ENCODE data around the gene BBOF1. TPM values are rescaled to one million over a fixed set of nuclear protein-coding genes. Genes with fewer than 3 reads are reported as not detected.

BBOF1 gene
- total and polyA plus RNA-seq, 9 of the 15 experiments (the other 6 are each of a cell fraction or from before 2014, with no cell fraction given) = 1.3 to 4.9 (median 4.2) TPM

DNA sequence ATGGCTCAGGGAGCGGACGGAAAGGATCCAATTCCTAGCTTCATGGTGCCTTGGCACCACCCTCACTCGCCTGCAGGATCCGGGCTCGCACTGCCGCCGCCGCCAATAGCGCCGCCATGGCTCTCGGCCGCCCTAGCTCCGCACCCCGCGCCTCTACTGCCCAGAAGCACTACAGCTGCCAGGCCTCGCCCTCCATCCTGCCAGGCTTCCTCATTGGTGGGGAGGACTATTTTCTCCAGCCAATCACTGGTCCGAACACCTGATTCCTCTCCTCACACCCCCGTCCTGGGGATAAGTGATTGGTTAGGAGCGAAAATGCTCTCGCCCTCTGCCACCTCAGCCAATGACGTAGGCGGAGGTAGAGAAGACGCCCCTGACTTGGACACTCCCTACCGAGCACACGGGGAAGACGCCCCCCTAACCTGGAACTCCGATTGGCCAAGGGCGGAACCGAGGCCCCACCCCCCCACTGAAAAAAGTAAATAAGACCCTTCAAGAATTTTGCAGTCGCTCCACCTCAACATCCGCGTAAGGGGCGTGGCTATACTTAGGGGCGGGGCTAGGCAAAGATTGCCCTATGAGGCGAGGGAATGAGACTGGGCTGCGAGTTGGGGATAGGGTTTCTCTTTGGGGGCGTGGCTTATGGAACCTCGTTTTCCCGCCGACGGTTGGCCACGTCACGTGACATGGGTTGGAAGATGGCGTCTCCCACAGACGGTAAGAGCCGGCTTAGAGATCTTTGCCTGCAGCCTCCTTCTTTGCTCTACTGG, 65.3 kb downstream of the BBOF1 start, which contains the start of the genes ALDH6A1 and LIN52 (continued):
- TF ChIP-seq, protein P1, sequence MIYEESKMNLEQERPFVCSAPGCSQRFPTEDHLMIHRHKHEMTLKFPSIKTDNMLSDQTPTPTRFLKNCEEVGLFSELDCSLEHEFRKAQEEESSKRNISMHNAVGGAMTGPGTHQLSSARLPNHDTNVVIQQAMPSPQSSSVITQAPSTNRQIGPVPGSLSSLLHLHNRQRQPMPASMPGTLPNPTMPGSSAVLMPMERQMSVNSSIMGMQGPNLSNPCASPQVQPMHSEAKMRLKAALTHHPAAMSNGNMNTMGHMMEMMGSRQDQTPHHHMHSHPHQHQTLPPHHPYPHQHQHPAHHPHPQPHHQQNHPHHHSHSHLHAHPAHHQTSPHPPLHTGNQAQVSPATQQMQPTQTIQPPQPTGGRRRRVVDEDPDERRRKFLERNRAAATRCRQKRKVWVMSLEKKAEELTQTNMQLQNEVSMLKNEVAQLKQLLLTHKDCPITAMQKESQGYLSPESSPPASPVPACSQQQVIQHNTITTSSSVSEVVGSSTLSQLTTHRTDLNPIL (CRISPR knock-in tag; IDR thresholded peaks at IDR 0.05) = no peak
- peak; percentile 24; the same call in 1 of the 2 replicates for TF ChIP-seq SREBF1 (IDR thresholded peaks at IDR 0.05; ENCODE audit: borderline replicate concordance, low read depth, low read length)
- TF ChIP-seq ZNF699 (CRISPR knock-in tag; IDR thresholded peaks at IDR 0.05; ENCODE audit: insufficient replicate concordance) = no peak
- peak; percentile 49; the same call in 1 of the 2 replicates for TF ChIP-seq NR2C1 (IDR thresholded peaks at IDR 0.05)
- no peak for TF ChIP-seq NR2C1 (tag; IDR thresholded peaks at IDR 0.05)
- TF ChIP-seq, protein P2, sequence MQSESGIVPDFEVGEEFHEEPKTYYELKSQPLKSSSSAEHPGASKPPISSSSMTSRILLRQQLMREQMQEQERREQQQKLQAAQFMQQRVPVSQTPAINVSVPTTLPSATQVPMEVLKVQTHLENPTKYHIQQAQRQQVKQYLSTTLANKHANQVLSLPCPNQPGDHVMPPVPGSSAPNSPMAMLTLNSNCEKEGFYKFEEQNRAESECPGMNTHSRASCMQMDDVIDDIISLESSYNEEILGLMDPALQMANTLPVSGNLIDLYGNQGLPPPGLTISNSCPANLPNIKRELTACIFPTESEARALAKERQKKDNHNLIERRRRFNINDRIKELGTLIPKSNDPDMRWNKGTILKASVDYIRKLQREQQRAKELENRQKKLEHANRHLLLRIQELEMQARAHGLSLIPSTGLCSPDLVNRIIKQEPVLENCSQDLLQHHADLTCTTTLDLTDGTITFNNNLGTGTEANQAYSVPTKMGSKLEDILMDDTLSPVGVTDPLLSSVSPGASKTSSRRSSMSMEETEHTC (IDR thresholded peaks at IDR 0.05) = peak; percentile 45; the same call in 1 of the 2 replicates
- TF ChIP-seq E2F3 (CRISPR knock-in tag; IDR thresholded peaks at IDR 0.05) = peak; percentile 89
- TF ChIP-seq, protein P3, sequence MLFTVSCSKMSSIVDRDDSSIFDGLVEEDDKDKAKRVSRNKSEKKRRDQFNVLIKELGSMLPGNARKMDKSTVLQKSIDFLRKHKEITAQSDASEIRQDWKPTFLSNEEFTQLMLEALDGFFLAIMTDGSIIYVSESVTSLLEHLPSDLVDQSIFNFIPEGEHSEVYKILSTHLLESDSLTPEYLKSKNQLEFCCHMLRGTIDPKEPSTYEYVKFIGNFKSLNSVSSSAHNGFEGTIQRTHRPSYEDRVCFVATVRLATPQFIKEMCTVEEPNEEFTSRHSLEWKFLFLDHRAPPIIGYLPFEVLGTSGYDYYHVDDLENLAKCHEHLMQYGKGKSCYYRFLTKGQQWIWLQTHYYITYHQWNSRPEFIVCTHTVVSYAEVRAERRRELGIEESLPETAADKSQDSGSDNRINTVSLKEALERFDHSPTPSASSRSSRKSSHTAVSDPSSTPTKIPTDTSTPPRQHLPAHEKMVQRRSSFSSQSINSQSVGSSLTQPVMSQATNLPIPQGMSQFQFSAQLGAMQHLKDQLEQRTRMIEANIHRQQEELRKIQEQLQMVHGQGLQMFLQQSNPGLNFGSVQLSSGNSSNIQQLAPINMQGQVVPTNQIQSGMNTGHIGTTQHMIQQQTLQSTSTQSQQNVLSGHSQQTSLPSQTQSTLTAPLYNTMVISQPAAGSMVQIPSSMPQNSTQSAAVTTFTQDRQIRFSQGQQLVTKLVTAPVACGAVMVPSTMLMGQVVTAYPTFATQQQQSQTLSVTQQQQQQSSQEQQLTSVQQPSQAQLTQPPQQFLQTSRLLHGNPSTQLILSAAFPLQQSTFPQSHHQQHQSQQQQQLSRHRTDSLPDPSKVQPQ (CRISPR knock-in tag; IDR thresholded peaks at IDR 0.05; ENCODE audit: borderline replicate concordance) = no peak
- TF ChIP-seq, protein P4, sequence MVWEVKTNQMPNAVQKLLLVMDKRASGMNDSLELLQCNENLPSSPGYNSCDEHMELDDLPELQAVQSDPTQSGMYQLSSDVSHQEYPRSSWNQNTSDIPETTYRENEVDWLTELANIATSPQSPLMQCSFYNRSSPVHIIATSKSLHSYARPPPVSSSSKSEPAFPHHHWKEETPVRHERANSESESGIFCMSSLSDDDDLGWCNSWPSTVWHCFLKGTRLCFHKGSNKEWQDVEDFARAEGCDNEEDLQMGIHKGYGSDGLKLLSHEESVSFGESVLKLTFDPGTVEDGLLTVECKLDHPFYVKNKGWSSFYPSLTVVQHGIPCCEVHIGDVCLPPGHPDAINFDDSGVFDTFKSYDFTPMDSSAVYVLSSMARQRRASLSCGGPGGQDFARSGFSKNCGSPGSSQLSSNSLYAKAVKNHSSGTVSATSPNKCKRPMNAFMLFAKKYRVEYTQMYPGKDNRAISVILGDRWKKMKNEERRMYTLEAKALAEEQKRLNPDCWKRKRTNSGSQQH (CRISPR knock-in tag; IDR thresholded peaks at IDR 0.05) = no peak
- TF ChIP-seq, protein P5, sequence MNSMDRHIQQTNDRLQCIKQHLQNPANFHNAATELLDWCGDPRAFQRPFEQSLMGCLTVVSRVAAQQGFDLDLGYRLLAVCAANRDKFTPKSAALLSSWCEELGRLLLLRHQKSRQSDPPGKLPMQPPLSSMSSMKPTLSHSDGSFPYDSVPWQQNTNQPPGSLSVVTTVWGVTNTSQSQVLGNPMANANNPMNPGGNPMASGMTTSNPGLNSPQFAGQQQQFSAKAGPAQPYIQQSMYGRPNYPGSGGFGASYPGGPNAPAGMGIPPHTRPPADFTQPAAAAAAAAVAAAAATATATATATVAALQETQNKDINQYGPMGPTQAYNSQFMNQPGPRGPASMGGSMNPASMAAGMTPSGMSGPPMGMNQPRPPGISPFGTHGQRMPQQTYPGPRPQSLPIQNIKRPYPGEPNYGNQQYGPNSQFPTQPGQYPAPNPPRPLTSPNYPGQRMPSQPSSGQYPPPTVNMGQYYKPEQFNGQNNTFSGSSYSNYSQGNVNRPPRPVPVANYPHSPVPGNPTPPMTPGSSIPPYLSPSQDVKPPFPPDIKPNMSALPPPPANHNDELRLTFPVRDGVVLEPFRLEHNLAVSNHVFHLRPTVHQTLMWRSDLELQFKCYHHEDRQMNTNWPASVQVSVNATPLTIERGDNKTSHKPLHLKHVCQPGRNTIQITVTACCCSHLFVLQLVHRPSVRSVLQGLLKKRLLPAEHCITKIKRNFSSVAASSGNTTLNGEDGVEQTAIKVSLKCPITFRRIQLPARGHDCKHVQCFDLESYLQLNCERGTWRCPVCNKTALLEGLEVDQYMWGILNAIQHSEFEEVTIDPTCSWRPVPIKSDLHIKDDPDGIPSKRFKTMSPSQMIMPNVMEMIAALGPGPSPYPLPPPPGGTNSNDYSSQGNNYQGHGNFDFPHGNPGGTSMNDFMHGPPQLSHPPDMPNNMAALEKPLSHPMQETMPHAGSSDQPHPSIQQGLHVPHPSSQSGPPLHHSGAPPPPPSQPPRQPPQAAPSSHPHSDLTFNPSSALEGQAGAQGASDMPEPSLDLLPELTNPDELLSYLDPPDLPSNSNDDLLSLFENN (IDR thresholded peaks at IDR 0.05; ENCODE audit: low read depth in 2 of 2, low read length in 2 of 2) = no peak
- no peak for TF ChIP-seq HNRNPH1 (optimal IDR thresholded peaks at IDR 0.05; ENCODE audit: low read depth, low read length)
- TF ChIP-seq, protein P6, sequence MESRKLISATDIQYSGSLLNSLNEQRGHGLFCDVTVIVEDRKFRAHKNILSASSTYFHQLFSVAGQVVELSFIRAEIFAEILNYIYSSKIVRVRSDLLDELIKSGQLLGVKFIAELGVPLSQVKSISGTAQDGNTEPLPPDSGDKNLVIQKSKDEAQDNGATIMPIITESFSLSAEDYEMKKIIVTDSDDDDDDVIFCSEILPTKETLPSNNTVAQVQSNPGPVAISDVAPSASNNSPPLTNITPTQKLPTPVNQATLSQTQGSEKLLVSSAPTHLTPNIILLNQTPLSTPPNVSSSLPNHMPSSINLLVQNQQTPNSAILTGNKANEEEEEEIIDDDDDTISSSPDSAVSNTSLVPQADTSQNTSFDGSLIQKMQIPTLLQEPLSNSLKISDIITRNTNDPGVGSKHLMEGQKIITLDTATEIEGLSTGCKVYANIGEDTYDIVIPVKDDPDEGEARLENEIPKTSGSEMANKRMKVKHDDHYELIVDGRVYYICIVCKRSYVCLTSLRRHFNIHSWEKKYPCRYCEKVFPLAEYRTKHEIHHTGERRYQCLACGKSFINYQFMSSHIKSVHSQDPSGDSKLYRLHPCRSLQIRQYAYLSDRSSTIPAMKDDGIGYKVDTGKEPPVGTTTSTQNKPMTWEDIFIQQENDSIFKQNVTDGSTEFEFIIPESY (CRISPR knock-in tag; IDR thresholded peaks at IDR 0.05) = no peak
- no peak for TF ChIP-seq TBL1XR1 (IDR thresholded peaks at IDR 0.05; ENCODE audit: low read length in 2 of 2)

All from K562 (cell line).